SK-N-SH (cell line): ENCODE measurements around the gene EBF3. TPM values are rescaled to one million over a fixed set of nuclear protein-coding genes. Genes with fewer than 3 reads are reported as not detected.

Source experiments
- CTCF ChIA-PET: fragments of 300-600, 350-600 bp; formaldehyde crosslinking; extraction: SDS; loops from one replicate; lab custom pipeline; 2021; lab: Yijun Ruan, JAX
- POLR2A ChIA-PET: fragments of 350-600 bp; sonication (Branson Sonifier 250); formaldehyde crosslinking; extraction: SDS; loops from one replicate; lab custom pipeline; 2020; ENCODE audit warnings: antibody characterized with exemption, inconsistent platforms; lab: Yijun Ruan, JAX
- DNase-seq: peaks from one replicate; pipeline ENCODE4 v3.0.0; 2012
- H2AFZ ChIP-seq: fragments of 200-600 bp; sonication (generic); 2 replicates; pipeline ENCODE4 v1.8.1; 2016; ENCODE audit warnings: antibody characterized with exemption, mild to moderate bottlenecking, low read depth
- H3F3A ChIP-seq: fragments of 200-600 bp; sonication (generic); replicated peaks from 2 replicates; pipeline ENCODE3; 2016; ENCODE audit warnings: antibody characterized with exemption, mild to moderate bottlenecking; ENCODE audit not compliant: insufficient read depth
- H3K27ac ChIP-seq, 2 experiments: fragments of 200-500 bp in 1 of 2; fragments of 200-600 bp in 1 of 2; sonication (Bioruptor generic) in 1 of 2; sonication (generic), shearing (Covaris generic) in 1 of 2; 2 replicates each; pipeline versions ENCODE4 v1.5.1 to v1.6.1; 2014 to 2016; ENCODE audit warnings: low read depth in 2 of 2, inconsistent platforms in 1 of 2, low read length in 1 of 2, mild to moderate bottlenecking in 1 of 2, mixed read lengths in 1 of 2
- H3K27me3 ChIP-seq: fragments of 200-600 bp; sonication (generic), shearing (Covaris generic); 2 replicates; pipeline ENCODE4 v1.6.1; 2016; ENCODE audit warnings: mixed run types; ENCODE audit not compliant: insufficient read depth
- H3K36me3 ChIP-seq, 2 experiments: fragments of 200-500 bp in 1 of 2; fragments of 200-600 bp in 1 of 2; sonication (Bioruptor generic) in 1 of 2; sonication (generic) in 1 of 2; replicated peaks in 1 of 2; 2 replicates each; pipeline versions ENCODE3 to v1.5.1; 2014 to 2016; ENCODE audit warnings: low read length in 1 of 2, mild to moderate bottlenecking in 1 of 2; ENCODE audit not compliant: insufficient read depth in 2 of 2, control insufficient read depth in 1 of 2
- H3K4me1 ChIP-seq, 2 experiments: fragments of 200-500 bp in 1 of 2; fragments of 200-600 bp in 1 of 2; sonication (Bioruptor generic) in 1 of 2; sonication (generic), shearing (Covaris generic) in 1 of 2; 2 replicates each; pipeline versions ENCODE4 v1.5.1 to v1.6.1; 2014 to 2016; ENCODE audit warnings: low read depth in 1 of 2, low read length in 1 of 2, mixed run types in 1 of 2; ENCODE audit not compliant: insufficient read depth in 2 of 2, control insufficient read depth in 1 of 2
- H3K4me2 ChIP-seq: fragments of 200-600 bp; sonication (generic), shearing (Covaris generic); 2 replicates; pipeline ENCODE4 v1.6.1; 2017; ENCODE audit warnings: mixed run types
- H3K4me3 ChIP-seq, 2 experiments: fragments of 200-500 bp in 1 of 2; fragments of 200-600 bp in 1 of 2; sonication (Bioruptor generic) in 1 of 2; sonication (generic), shearing (Covaris generic) in 1 of 2; 2 replicates each; pipeline versions ENCODE4 v1.5.1 to v1.8.1; 2014 to 2016; ENCODE audit warnings: low read depth in 2 of 2, inconsistent platforms in 1 of 2, low read length in 1 of 2, mild to moderate bottlenecking in 1 of 2, mixed read lengths in 1 of 2, moderate library complexity in 1 of 2
- H3K79me2 ChIP-seq: fragments of 200-600 bp; sonication (generic); 2 replicates; pipeline ENCODE4 v1.8.1; 2017; ENCODE audit warnings: mild to moderate bottlenecking; ENCODE audit not compliant: insufficient read depth
- H3K9ac ChIP-seq: fragments of 200-600 bp; sonication (generic); 2 replicates; pipeline ENCODE4 v1.6.1; 2017; ENCODE audit warnings: mixed run types
- H3K9me2 ChIP-seq: fragments of 200-600 bp; sonication (generic); 2 replicates; pipeline ENCODE4 v1.6.1; 2017; ENCODE audit warnings: mixed run types
- H3K9me3 ChIP-seq: fragments of 200-600 bp; sonication (generic); 2 replicates; pipeline ENCODE4 v1.6.1; 2017; ENCODE audit warnings: mixed run types, mild to moderate bottlenecking, moderate library complexity
- H4K20me1 ChIP-seq: fragments of 200-600 bp; sonication (generic); 2 replicates; pipeline ENCODE4 v1.6.1; 2017; ENCODE audit warnings: mild to moderate bottlenecking, mixed run types; ENCODE audit not compliant: insufficient read depth
- RCOR1 ChIP-seq: fragments of 150-350 bp; IDR thresholded peaks from 2 replicates; pipeline ENCODE4 v1.6.1; 2017; ENCODE audit warnings: antibody characterized with exemption, low read length
- SIN3A ChIP-seq: IDR thresholded peaks from 2 replicates; pipeline ENCODE4 v1.6.1; 2012; ENCODE audit warnings: low read depth, mild to moderate bottlenecking, low read length, moderate library complexity, borderline replicate concordance
- SMC3 ChIP-seq: IDR thresholded peaks from 2 replicates; pipeline ENCODE4 v1.6.1; 2012; ENCODE audit warnings: low read depth, low read length, improper control_type of control experiment
- TEAD4 ChIP-seq: IDR thresholded peaks from 2 replicates; pipeline ENCODE4 v1.4.0; 2012; ENCODE audit warnings: mild to moderate bottlenecking, borderline replicate concordance; ENCODE audit not compliant: insufficient read depth
- WGBS: methylation state at CpG from one replicate; pipeline ENCODE4 v1.1.6; 2017; ENCODE audit warnings: low lambda C conversion rate; 5-methylcytosine and 5-hydroxymethylcytosine counted together
- polyA plus RNA-seq, 3 experiments: library from polyadenylated mRNA; depleted of rRNA; stranded (reverse); fragments of >200 nt; gene quantifications; 2 replicates each; pipeline ENCODE4 v1.2.3, GENCODE V29; 2012
- TF ChIP-seq, protein P1 (sequence below): IDR thresholded peaks from 2 replicates; pipeline ENCODE4 v1.4.0; 2012; ENCODE audit warnings: low read depth, borderline replicate concordance
- TF ChIP-seq, protein P2 (sequence below): IDR thresholded peaks from 2 replicates; pipeline ENCODE4; 2012
- TF ChIP-seq, protein P3 (sequence below): IDR thresholded peaks from 2 replicates; pipeline ENCODE4 v1.6.1; 2012; ENCODE audit warnings: mild to moderate bottlenecking, low read depth, low read length, moderate library complexity

Gene EBF3
- polyA plus RNA-seq, 1 of the 3 experiments (the other 2 are of a cell fraction) = not detected

DNA sequence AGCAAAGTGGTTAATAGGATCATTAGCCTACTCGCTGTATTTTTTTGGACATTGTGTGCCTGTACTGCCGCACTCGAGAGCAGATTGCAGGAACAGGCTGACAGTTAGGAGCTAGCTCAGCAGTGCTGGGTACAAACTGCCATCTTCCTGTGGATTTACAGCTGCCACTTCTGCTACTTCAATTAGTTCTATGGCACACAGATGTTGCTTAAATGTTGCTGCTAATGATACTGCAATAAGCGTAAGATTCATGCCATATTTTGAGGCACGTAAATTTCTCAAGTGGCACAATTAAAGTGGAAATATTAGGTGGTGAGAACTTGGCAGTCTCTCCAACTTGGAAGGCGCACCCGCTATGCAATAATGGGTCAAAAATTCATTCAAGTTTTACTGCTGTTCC, 171.9 kb downstream of the EBF3 start (continued):
- no peak for TF ChIP-seq SIN3A
- TF ChIP-seq, protein P1, sequence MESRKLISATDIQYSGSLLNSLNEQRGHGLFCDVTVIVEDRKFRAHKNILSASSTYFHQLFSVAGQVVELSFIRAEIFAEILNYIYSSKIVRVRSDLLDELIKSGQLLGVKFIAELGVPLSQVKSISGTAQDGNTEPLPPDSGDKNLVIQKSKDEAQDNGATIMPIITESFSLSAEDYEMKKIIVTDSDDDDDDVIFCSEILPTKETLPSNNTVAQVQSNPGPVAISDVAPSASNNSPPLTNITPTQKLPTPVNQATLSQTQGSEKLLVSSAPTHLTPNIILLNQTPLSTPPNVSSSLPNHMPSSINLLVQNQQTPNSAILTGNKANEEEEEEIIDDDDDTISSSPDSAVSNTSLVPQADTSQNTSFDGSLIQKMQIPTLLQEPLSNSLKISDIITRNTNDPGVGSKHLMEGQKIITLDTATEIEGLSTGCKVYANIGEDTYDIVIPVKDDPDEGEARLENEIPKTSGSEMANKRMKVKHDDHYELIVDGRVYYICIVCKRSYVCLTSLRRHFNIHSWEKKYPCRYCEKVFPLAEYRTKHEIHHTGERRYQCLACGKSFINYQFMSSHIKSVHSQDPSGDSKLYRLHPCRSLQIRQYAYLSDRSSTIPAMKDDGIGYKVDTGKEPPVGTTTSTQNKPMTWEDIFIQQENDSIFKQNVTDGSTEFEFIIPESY = no peak
- no peak for TF ChIP-seq SMC3
- TF ChIP-seq, protein P2, sequence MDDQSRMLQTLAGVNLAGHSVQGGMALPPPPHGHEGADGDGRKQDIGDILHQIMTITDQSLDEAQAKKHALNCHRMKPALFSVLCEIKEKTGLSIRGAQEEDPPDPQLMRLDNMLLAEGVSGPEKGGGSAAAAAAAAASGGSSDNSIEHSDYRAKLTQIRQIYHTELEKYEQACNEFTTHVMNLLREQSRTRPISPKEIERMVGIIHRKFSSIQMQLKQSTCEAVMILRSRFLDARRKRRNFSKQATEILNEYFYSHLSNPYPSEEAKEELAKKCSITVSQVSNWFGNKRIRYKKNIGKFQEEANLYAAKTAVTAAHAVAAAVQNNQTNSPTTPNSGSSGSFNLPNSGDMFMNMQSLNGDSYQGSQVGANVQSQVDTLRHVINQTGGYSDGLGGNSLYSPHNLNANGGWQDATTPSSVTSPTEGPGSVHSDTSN = no peak
- no peak for TF ChIP-seq RCOR1
- TF ChIP-seq, all 33 proteins: peak for 0

DNA sequence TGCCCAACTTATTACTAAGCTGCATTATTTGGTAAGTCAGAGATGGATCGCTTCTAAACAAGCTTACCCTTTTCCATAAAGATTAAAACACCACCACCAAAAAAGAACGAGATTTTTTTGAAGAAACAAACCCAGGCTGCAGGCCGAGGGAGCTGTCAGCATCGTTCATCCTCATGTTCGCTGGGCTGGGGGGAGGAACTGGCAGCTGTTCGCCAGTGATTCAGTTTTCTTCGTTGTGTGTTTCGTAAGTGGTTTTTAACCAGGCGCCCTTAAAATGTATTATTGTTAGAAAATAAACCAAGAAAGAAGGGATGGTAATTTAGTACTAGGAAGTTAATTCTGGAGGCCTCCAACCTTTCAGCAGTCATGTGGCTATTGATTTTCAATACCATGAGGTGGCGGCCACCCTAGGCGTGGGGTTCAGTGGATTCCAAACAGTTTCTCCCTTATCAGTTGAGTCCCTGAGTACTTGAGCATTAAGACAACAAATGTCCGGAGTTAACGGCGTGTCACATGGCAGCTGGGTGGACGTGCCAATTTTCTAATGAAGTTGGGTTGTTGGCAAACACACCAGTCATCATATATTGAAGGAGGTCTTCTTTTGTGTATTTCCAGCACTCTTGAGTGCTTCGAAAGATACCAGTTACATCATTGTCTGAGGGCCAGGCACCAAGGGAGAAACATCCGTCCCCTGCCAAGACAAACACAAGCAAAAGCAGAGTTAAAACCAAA, 173.2 kb downstream of the EBF3 start:
- Histone ChIP-seq H3K4me3 (no peak overlapping the region), H3K9me3 (no peaks in the 10 kb centered on the region; the same call in 1 of the 2 replicates), H3F3A (no peaks in the 10 kb centered on the region), H3K27ac (no peak overlapping the region)
- DNase-seq = no peak
- no peak for TF ChIP-seq RCOR1
- no peak for TF ChIP-seq TEAD4
- TF ChIP-seq, protein P3, sequence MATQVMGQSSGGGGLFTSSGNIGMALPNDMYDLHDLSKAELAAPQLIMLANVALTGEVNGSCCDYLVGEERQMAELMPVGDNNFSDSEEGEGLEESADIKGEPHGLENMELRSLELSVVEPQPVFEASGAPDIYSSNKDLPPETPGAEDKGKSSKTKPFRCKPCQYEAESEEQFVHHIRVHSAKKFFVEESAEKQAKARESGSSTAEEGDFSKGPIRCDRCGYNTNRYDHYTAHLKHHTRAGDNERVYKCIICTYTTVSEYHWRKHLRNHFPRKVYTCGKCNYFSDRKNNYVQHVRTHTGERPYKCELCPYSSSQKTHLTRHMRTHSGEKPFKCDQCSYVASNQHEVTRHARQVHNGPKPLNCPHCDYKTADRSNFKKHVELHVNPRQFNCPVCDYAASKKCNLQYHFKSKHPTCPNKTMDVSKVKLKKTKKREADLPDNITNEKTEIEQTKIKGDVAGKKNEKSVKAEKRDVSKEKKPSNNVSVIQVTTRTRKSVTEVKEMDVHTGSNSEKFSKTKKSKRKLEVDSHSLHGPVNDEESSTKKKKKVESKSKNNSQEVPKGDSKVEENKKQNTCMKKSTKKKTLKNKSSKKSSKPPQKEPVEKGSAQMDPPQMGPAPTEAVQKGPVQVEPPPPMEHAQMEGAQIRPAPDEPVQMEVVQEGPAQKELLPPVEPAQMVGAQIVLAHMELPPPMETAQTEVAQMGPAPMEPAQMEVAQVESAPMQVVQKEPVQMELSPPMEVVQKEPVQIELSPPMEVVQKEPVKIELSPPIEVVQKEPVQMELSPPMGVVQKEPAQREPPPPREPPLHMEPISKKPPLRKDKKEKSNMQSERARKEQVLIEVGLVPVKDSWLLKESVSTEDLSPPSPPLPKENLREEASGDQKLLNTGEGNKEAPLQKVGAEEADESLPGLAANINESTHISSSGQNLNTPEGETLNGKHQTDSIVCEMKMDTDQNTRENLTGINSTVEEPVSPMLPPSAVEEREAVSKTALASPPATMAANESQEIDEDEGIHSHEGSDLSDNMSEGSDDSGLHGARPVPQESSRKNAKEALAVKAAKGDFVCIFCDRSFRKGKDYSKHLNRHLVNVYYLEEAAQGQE = no peak
- TF ChIP-seq, all 33 proteins: peak for 0
- Histone ChIP-seq H2AFZ (no peak overlapping the region), H3K4me1 (no peaks in the 10 kb centered on the region), H3K79me2 (no peaks in the 10 kb centered on the region), H3K9ac (no peak overlapping the region), H3K36me3 (no peaks in the 10 kb centered on the region), H3K4me2 (no peak overlapping the region), H4K20me1 (no peaks in the 10 kb centered on the region), H3K27me3 (no peaks in the 10 kb centered on the region), H3K9me2 (no peaks in the 10 kb centered on the region)
- ChIA-PET POLR2A (no interaction called here), CTCF (no interaction called here)
- 64% methylated on average over 15 of the region's 17 CpGs for WGBS
